Thyroid gland (tissue), 4 donors: ENCODE measurements around the gene RNF11.

Experiments
- POLR2A ChIP-seq, 2 donors: fragments of 450-650 bp; IDR thresholded peaks; one replicate each; pipeline ENCODE4 v1.6.1; 2017; ENCODE audit warnings: antibody characterized with exemption in 2 of 2, mild to moderate bottlenecking in 2 of 2, moderate library complexity in 1 of 2
- TF ChIP-seq, protein P1 (sequence below), 6 experiments: fragments of 200-600 bp in 3 of 6; fragments of 450-650 bp in 3 of 6; sonication (generic) in 3 of 6; IDR thresholded peaks; one replicate each; pipeline ENCODE4 v1.5.1; 2016 to 2019; ENCODE audit warnings: antibody characterized with exemption in 6 of 6, mild to moderate bottlenecking in 2 of 6, inconsistent platforms in 1 of 6, moderate library complexity in 1 of 6

DNA sequence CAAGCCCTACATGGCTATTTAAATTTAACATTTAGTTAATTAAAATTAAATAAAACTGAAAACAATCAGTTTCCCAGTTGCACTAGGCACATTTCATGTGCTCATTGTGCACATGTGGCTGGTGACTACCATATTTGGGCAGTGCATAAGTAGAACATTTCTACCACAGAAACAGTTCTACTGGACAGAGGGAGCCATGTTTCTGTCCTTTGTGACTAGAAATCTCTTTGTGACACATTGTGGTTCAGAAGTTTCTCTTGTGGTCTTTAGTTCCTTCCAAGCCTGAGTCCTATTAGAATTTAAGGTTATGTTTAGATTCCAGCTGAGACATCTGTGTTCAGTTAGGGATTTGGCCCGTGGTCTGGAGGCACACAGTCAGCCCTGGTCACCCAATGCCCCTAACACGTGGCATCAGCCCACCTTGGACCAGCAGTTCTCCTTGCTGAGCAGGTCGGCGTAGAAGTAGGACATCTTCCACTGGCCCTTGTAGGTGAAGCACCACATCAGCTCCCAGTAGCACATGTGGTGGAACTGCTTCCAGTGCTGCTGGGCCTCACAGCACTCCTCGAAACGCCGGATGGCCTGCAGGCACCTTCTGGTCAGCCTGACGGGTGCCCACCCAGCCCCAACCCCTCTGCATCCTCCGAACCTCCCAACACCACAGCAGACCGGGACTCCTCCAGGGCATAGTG, 65.2 kb downstream of the RNF11 start:
- no peak for TF ChIP-seq POLR2A (IDR thresholded peaks at IDR 0.05)
- TF ChIP-seq, protein P1, sequence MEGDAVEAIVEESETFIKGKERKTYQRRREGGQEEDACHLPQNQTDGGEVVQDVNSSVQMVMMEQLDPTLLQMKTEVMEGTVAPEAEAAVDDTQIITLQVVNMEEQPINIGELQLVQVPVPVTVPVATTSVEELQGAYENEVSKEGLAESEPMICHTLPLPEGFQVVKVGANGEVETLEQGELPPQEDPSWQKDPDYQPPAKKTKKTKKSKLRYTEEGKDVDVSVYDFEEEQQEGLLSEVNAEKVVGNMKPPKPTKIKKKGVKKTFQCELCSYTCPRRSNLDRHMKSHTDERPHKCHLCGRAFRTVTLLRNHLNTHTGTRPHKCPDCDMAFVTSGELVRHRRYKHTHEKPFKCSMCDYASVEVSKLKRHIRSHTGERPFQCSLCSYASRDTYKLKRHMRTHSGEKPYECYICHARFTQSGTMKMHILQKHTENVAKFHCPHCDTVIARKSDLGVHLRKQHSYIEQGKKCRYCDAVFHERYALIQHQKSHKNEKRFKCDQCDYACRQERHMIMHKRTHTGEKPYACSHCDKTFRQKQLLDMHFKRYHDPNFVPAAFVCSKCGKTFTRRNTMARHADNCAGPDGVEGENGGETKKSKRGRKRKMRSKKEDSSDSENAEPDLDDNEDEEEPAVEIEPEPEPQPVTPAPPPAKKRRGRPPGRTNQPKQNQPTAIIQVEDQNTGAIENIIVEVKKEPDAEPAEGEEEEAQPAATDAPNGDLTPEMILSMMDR (IDR thresholded peaks at IDR 0.05): no peak
